Stimulated activated CD8-positive, alpha-beta memory T cell treated with anti-CD3 and anti-CD28 coated beads, Interleukin-2, amount 100 ng/mL, for 48 hours (primary cell): ENCODE measurements around the gene SCT.
"Not testable (repeated sequence)": the region's sequence is repeated elsewhere in the genome, so short reads cannot be mapped to it uniquely, and the experiment has no call there.

Experiments used
- DNase-seq, 2 donors: peaks; one replicate each; pipeline ENCODE4 v3.0.0-alpha.2; 2020; ENCODE audit warnings: low read depth in 2 of 2

Gene SCT

GRCh38 chr11:626475-627307 is at the start of gene SCT:
SCT (minus strand) TSS chr11:627181; CDS start chr11:627143, 38 bp downstream.
- DNase-seq = no peak

- no peak for DNase-seq
These were observed 47.4 kb upstream of the SCT start for GRCh38 chr11:674406-674805.

- DNase-seq = no peak
These were observed 46.9 kb upstream of the SCT start for GRCh38 chr11:673866-674265.

- DNase-seq = no peak
These were observed 38.8 kb upstream of the SCT start for GRCh38 chr11:665704-666281.

GRCh38 chr11:665062-665703 is 38.2 kb upstream of the SCT start:
- no peak for DNase-seq

- peak in 1 of 2 donors; percentile 26 for DNase-seq
These were observed 35.8 kb upstream of the SCT start for GRCh38 chr11:662689-663274.

GRCh38 chr11:660681-661444 is 33.9 kb upstream of the SCT start:
- DNase-seq = no peak

GRCh38 chr11:660281-660680 is 33.3 kb upstream of the SCT start:
- no peak for DNase-seq

- DNase-seq = no peak
These were observed 32.6 kb upstream of the SCT start for GRCh38 chr11:659532-660085.

- no peak for DNase-seq
These were observed 30.7 kb upstream of the SCT start for GRCh38 chr11:657691-658126.

- DNase-seq = no peak
These were observed 29.9 kb upstream of the SCT start for GRCh38 chr11:656866-657265.

GRCh38 chr11:656426-656825 is 29.4 kb upstream of the SCT start:
- DNase-seq = no peak

- no peak for DNase-seq
These were observed 28.2 kb upstream of the SCT start for GRCh38 chr11:655036-655726.

GRCh38 chr11:654444-654843 is 27.5 kb upstream of the SCT start:
- DNase-seq = not testable (repeated sequence)

- DNase-seq = no peak
These were observed 26.9 kb upstream of the SCT start for GRCh38 chr11:653837-654236.

GRCh38 chr11:653136-653535 is 26.2 kb upstream of the SCT start:
- not testable (repeated sequence) for DNase-seq

GRCh38 chr11:650482-650881 is 23.5 kb upstream of the SCT start:
- DNase-seq = no peak

GRCh38 chr11:647672-648158 is 20.7 kb upstream of the SCT start:
- not testable (repeated sequence) for DNase-seq

- DNase-seq = no peak
These were observed 19.2 kb upstream of the SCT start for GRCh38 chr11:646214-646613.

GRCh38 chr11:645536-645935 is 18.6 kb upstream of the SCT start:
- DNase-seq = no peak
